Omental fat pad (tissue), 4 donors: Measurements from ENCODE around the gene GALP. TPM values are rescaled to one million over a fixed set of nuclear protein-coding genes. Genes with fewer than 3 reads are reported as not detected.

Source experiments
- ATAC-seq: fragments of 150-250 bp; one replicate; pipeline ENCODE4 v1.9.1; 2016; ENCODE audit warnings: mild to moderate bottlenecking, moderate library complexity; ENCODE audit not compliant: low FRiP score
- DNase-seq: peaks from one replicate; pipeline ENCODE4 v3.0.0-alpha.2; 2019; ENCODE audit warnings: low spot score
- total RNA-seq, 4 donors: library from RNA; depleted of rRNA; stranded (reverse); fragments of >200 nt; gene quantifications; one replicate each; pipeline ENCODE4 v1.1.0, GENCODE V29; 2016
- TF ChIP-seq, protein P1 (sequence below), 3 donors: fragments of 450-650 bp; IDR thresholded peaks; one replicate each; pipeline ENCODE4 v1.5.1; 2016 to 2017; ENCODE audit warnings: antibody characterized with exemption in 3 of 3, mild to moderate bottlenecking in 3 of 3, moderate library complexity in 2 of 3

Gene GALP
- total RNA-seq, 4 donors from 2014 or later, result not detected

DNA sequence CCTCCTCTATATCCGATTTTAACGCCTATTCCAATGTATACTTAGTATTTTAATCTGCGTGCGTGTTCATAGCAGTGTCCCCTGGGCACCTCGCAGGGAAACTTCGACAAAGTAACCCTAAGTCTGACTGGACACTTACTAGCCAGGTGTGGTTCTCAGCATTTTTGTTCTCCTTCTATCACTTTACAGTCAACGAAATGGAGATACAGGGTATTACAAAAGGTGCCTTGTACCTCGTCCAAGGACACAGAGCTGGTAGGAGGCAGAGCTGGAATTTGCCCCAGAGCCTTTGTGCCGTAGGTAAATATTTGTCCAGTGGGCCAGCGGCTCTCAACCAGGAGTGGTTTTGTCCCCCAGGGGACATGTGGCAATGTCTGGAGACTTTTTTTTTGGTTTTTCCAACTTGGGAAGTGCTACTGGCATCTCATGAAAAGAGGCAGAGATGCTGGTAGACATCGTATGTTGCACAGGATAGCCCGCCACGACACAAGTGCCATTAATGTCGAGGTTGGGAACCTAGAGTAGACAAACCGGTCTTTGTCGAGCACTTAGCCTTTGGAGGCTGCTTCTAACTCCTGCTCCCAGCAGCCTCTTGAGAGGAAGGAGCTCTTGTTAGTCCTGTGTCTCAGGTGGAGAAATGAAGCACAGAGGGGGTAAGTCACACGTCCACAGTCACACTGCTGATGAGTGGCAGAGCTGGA, 33.6 kb upstream of the GALP start:
- DNase-seq (no peak), ATAC-seq (no peak)
- TF ChIP-seq, protein P1, sequence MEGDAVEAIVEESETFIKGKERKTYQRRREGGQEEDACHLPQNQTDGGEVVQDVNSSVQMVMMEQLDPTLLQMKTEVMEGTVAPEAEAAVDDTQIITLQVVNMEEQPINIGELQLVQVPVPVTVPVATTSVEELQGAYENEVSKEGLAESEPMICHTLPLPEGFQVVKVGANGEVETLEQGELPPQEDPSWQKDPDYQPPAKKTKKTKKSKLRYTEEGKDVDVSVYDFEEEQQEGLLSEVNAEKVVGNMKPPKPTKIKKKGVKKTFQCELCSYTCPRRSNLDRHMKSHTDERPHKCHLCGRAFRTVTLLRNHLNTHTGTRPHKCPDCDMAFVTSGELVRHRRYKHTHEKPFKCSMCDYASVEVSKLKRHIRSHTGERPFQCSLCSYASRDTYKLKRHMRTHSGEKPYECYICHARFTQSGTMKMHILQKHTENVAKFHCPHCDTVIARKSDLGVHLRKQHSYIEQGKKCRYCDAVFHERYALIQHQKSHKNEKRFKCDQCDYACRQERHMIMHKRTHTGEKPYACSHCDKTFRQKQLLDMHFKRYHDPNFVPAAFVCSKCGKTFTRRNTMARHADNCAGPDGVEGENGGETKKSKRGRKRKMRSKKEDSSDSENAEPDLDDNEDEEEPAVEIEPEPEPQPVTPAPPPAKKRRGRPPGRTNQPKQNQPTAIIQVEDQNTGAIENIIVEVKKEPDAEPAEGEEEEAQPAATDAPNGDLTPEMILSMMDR (IDR thresholded peaks at IDR 0.05), result no peak

DNA sequence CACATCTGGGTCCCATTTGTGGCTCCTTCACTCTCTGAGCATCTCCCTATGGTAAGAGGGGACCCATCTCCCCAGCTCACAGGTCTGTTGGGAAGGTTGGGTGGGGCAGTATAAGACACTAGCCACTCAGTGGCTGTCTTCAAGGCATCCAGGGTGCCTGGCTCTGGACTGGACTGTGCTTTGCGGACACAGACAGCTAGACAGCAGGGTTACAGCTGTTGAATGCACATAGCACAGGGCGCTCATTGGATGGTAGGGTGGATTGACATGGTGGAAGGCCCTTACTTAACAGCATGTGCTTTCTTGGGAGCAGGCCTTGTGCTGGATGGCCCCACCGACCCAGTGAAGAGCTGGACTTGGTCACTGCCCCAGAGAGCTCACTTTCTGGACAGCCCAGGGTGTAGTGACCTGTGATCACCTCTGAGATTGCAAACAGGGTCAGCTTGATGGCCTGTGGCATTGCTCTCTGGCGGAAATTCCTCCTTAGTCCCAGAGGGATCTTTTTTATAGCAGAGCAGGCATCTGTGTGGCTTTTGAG, 32.8 kb upstream of the GALP start:
- ATAC-seq (no peak), DNase-seq (no peak)
- TF ChIP-seq, protein P1 (IDR thresholded peaks at IDR 0.05), result no peak

DNA sequence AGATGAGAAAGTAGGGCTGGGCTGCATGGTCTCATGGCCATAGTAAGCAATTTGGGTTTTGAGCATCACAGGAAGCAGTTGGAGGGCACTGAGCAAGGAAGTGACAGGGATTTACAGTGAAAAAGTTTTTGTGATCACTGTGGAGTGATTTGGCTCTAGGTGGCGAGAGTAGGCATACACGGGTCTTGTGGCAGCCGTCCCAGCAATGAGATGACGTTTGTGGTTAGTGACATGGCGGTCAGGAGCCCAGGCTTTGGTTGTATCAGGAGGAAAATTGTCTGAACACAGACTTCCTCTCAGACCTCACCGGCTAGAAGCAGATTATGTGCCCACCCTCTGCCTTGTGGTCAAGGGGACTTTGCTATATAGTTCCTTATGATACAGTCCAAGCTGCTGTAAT, 31.4 kb upstream of the GALP start:
- no peak for DNase-seq

DNA sequence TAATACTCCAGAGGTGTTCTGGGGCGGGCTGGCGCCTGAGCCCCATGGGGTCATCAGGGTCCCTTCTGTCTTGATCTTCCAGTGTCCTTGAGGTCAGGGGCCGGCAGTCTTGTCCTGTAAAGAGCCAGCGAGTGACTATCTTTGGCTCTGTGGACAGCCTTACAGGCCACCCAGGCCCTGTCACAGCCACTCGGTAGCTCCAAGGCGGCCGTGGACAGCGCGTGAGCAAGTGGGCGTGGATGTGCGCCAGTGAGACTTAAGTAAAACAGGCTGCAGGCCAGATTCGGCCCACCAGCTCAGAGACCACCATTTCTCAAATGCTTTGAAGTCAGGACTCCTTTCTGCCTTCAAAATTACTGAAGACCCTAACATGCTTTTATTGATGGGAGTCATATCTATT, 31.0 kb upstream of the GALP start:
- ATAC-seq, result no peak

More for the DNA sequence above, 31.4 kb upstream of the GALP start:
- no peak for ATAC-seq
- TF ChIP-seq, protein P1 (IDR thresholded peaks at IDR 0.05), result no peak

DNA sequence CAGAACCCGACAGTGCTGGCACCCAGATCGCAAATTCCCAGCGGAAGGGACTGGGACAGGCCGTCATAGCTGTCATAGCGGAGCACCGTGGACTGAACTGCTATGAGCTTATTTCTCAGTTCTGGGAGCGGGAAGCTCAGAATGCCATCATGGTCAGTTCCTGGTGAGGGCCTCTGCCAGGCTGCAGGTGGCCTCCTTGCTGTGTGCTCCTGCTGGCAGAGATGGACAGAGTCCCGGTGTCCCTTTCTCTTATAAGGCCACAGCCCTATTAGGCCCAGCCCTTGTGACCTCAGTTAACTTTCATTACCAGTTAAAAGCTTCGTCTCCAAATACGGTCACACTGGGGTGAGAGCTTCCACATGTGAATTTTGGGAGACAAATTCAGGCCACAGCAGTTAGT, 30.1 kb upstream of the GALP start:
- ATAC-seq, result no peak
- TF ChIP-seq, protein P1 (IDR thresholded peaks at IDR 0.05), result no peak
- no peak for DNase-seq

More for the DNA sequence above, 31.0 kb upstream of the GALP start:
- TF ChIP-seq, protein P1 (IDR thresholded peaks at IDR 0.05), result no peak
- DNase-seq, result no peak

DNA sequence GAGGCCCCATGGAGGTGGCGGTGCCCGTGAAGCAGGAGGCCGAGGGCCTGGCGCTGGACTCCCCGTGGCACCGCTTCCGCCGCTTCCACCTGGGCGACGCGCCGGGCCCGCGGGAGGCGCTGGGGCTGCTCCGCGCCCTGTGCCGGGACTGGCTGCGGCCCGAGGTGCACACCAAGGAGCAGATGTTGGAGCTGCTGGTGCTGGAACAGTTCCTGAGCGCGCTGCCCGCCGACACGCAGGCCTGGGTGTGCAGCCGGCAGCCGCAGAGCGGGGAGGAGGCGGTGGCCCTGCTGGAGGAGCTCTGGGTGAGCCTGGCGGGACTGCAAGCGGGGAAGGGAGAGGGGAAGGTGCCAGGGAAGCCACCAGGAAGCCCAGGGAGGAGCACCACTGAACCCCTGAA, 28.9 kb upstream of the GALP start:
- DNase-seq, result no peak
- ATAC-seq, result no peak
- TF ChIP-seq, protein P1 (IDR thresholded peaks at IDR 0.05), result no peak

DNA sequence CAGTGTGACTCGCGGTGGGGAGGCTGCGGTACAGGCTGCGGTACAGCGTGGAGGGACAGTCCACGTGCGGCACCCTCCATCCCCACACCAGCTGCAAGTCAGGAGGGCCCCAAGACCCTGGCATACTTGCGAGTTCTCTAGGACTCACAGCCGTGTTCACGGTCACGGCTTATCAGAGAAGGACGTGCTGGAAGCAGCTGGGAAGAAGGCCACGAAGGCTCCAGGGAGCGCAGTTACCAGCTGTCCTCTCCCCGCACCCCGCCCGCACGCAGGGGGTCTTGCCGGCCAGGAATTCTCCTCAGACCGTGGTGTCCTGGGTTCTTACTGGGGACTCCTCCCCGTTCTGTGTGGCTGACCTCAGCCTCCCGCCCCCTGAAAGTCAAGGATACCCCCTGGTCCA, 28.5 kb upstream of the GALP start:
- no peak for DNase-seq
- TF ChIP-seq, protein P1 (IDR thresholded peaks at IDR 0.05), result no peak
- no peak for ATAC-seq
